Measurements from ENCODE around the gene TFPI.
"Not testable (repeated sequence)": the region's sequence is repeated elsewhere in the genome, so short reads cannot be mapped to it uniquely, and the experiment has no call there.

Gene TFPI

GRCh38 chr2:187554011-187554703 lies at the start of gene TFPI:
Gene TFPI, minus strand, starts transcription at chr2:187554435. Its CDS starts 50,667 bp downstream, at chr2:187503768.
- no peak for DNase-seq (ENCODE audit: low spot score)

- no peak for DNase-seq (ENCODE audit: low spot score)
Measured at GRCh38 chr2:187594801-187595200, 40.6 kb upstream of the TFPI start.

- no peak for DNase-seq (ENCODE audit: low spot score)
Measured at GRCh38 chr2:187593697-187594096, 39.5 kb upstream of the TFPI start.

GRCh38 chr2:187593098-187593497 lies 38.9 kb upstream of the TFPI start:
- no peak for DNase-seq (ENCODE audit: low spot score)

GRCh38 chr2:187590175-187590574 lies 35.9 kb upstream of the TFPI start:
- DNase-seq (ENCODE audit: low spot score) = no peak

GRCh38 chr2:187586011-187586641 lies 31.9 kb upstream of the TFPI start:
- DNase-seq (ENCODE audit: low spot score) = no peak

- no peak for DNase-seq (ENCODE audit: low spot score)
Measured at GRCh38 chr2:187581125-187581896, 27.1 kb upstream of the TFPI start.

- no peak for DNase-seq (ENCODE audit: low spot score)
Measured at GRCh38 chr2:187580462-187581124, 26.4 kb upstream of the TFPI start.

GRCh38 chr2:187577310-187577709 lies 23.1 kb upstream of the TFPI start:
- DNase-seq (ENCODE audit: low spot score) = peak; percentile 49

GRCh38 chr2:187576906-187577305 lies 22.7 kb upstream of the TFPI start:
- no peak for DNase-seq (ENCODE audit: low spot score)

- DNase-seq (ENCODE audit: low spot score) = no peak
Measured at GRCh38 chr2:187575751-187576067, 21.5 kb upstream of the TFPI start.

- DNase-seq (ENCODE audit: low spot score) = no peak
Measured at GRCh38 chr2:187574969-187575750, 20.9 kb upstream of the TFPI start.

GRCh38 chr2:187573722-187574121 lies 19.5 kb upstream of the TFPI start:
- no peak for DNase-seq (ENCODE audit: low spot score)

- DNase-seq (ENCODE audit: low spot score) = not testable (repeated sequence)
Measured at GRCh38 chr2:187571996-187572395, 17.8 kb upstream of the TFPI start.

GRCh38 chr2:187569571-187569970 lies 15.3 kb upstream of the TFPI start:
- no peak for DNase-seq (ENCODE audit: low spot score)

- no peak for DNase-seq (ENCODE audit: low spot score)
Measured at GRCh38 chr2:187569042-187569441, 14.8 kb upstream of the TFPI start.

- no peak for DNase-seq (ENCODE audit: low spot score)
Measured at GRCh38 chr2:187567126-187567525, 12.9 kb upstream of the TFPI start.

GRCh38 chr2:187566712-187567111 lies 12.5 kb upstream of the TFPI start:
- DNase-seq (ENCODE audit: low spot score) = no peak

- no peak for DNase-seq (ENCODE audit: low spot score)
Measured at GRCh38 chr2:187566266-187566665, 12.0 kb upstream of the TFPI start.

GRCh38 chr2:187565618-187566017 lies 11.4 kb upstream of the TFPI start:
- DNase-seq (ENCODE audit: low spot score) = not testable (repeated sequence)

- not testable (repeated sequence) for DNase-seq (ENCODE audit: low spot score)
Measured at GRCh38 chr2:187556493-187556892, 2.3 kb upstream of the TFPI start.

GRCh38 chr2:187554704-187555082 lies 458 bp upstream of the TFPI start:
- no peak for DNase-seq (ENCODE audit: low spot score)

Measured in ecto neural progenitor cell (in vitro differentiated cells).